ENCODE data around the gene WWOX. TPM values are rescaled to one million over a fixed set of nuclear protein-coding genes. Genes with fewer than 3 reads are reported as not detected.

The WWOX gene
- total RNA-seq, 1 donor from 2014 or later = 18.6 TPM

DNA sequence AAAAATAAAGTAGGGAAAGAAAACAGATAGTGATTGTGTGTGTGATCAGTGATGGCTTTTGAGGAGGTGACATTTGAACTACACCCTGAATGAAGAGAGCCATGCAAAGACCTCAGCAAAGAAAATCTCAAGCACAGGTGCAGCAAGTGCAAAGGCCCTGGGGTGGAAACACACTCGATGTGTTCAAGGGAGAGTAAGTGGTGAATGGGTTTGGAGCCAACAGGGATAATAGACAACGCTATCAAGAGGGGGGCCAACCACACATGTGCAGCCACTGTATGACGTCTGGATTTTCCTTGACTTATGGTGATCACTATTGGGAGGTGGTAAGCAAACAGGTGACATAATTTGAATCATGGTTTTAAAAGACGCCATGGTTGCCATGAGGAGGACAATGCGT is 564.2 kb downstream of the WWOX start:
- no peaks in the 10 kb centered on the region for H3K36me3 Mint-ChIP-seq (ENCODE audit: low read depth, unreplicated experiment)
- H3K4me1 Mint-ChIP-seq (ENCODE audit: unreplicated experiment) = peaks cover 23% of the 10 kb centered on the region
- H3K9me3 Mint-ChIP-seq (ENCODE audit: unreplicated experiment) = no peaks in the 10 kb centered on the region
- no peaks in the 10 kb centered on the region for H3K27me3 Mint-ChIP-seq (ENCODE audit: unreplicated experiment)
- no peak overlapping the region for H3K27ac Mint-ChIP-seq (ENCODE audit: unreplicated experiment)
- no peak for DNase-seq (ENCODE audit: low spot score)
- no peak overlapping the region for H3K4me3 Mint-ChIP-seq (ENCODE audit: unreplicated experiment)
- TF ChIP-seq, protein P1, sequence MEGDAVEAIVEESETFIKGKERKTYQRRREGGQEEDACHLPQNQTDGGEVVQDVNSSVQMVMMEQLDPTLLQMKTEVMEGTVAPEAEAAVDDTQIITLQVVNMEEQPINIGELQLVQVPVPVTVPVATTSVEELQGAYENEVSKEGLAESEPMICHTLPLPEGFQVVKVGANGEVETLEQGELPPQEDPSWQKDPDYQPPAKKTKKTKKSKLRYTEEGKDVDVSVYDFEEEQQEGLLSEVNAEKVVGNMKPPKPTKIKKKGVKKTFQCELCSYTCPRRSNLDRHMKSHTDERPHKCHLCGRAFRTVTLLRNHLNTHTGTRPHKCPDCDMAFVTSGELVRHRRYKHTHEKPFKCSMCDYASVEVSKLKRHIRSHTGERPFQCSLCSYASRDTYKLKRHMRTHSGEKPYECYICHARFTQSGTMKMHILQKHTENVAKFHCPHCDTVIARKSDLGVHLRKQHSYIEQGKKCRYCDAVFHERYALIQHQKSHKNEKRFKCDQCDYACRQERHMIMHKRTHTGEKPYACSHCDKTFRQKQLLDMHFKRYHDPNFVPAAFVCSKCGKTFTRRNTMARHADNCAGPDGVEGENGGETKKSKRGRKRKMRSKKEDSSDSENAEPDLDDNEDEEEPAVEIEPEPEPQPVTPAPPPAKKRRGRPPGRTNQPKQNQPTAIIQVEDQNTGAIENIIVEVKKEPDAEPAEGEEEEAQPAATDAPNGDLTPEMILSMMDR (IDR thresholded peaks at IDR 0.05; ENCODE audit: unreplicated experiment) = no peak

DNA sequence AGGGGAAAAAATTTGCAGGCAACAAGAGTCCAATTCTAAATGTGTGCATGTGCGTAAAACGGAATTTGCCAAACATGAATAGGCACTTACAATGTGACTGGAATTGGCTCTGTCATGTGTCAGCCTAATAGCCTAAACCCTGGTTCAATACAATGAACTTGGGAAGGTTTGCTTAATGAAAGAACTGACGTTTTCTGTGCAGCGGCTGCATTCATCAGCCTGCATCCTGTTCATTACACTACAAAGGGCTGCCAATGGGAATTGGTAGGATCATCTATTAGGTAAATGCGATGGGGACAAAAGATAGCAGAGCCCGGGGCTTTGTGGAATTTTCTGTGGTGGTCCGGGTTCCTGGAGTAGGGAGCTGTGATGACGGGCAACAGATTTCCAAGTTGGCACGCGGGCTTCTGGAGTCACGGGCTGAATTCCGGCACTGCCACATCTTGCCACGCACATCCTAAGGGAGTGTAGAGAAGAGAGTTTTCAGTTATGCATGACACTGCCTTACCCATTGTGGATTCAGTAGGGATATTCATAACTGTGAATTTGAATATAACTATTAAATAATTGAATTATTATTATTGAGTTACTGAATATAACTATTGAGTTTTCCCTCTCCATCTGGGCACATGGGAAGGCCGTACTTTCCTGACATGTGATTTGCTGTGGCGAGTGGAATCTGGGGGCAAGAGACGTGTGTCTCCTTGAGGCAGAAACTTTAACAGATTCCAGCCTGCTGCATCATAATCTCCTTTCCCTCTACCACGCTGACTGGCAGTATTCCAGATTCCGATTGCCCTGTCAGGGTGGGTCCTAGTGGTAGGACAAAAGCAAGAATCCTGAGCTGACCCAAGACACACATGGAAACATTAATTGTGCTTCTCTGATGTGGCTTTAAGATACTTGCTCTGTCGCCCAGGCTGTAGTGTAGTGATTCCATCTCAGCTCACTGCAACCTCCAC is 565.6 kb downstream of the WWOX start:
- DNase-seq (ENCODE audit: low spot score) = no peak
- Mint-ChIP-seq H3K9me3 (ENCODE audit: unreplicated experiment) (no peaks in the 10 kb centered on the region), H3K4me3 (ENCODE audit: unreplicated experiment) (no peak overlapping the region), H3K27ac (ENCODE audit: unreplicated experiment) (no peak overlapping the region), H3K36me3 (ENCODE audit: low read depth, unreplicated experiment) (no peaks in the 10 kb centered on the region), H3K27me3 (ENCODE audit: unreplicated experiment) (no peaks in the 10 kb centered on the region), H3K4me1 (ENCODE audit: unreplicated experiment) (peaks cover 21% of the 10 kb centered on the region)
- TF ChIP-seq, protein P1 (IDR thresholded peaks at IDR 0.05; ENCODE audit: unreplicated experiment) = no peak

DNA sequence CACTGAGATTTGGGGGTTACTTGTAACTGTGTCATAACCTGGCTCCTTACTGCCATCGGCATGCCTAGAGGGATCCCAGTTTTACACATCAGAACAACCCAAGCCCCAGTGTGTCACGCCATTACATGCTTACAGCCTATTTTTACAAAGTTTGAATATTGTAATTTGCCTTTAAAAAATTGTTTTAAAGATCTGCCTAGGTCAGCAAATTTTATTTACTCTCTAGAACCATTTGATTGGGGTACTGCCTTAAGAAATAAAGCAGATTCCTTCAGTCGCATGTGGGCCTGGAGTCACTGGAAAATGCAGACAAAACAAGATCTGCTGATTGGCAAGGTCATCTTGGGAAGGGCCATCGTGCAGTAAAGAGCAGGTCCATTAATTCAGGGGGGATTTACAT is 566.9 kb downstream of the WWOX start:
- Mint-ChIP-seq H3K27ac (ENCODE audit: unreplicated experiment) (no peak overlapping the region), H3K27me3 (ENCODE audit: unreplicated experiment) (no peaks in the 10 kb centered on the region), H3K9me3 (ENCODE audit: unreplicated experiment) (no peaks in the 10 kb centered on the region), H3K36me3 (ENCODE audit: low read depth, unreplicated experiment) (no peaks in the 10 kb centered on the region), H3K4me1 (ENCODE audit: unreplicated experiment) (peaks cover 15% of the 10 kb centered on the region), H3K4me3 (ENCODE audit: unreplicated experiment) (no peak overlapping the region)
- no peak for DNase-seq (ENCODE audit: low spot score)
- TF ChIP-seq, protein P1 (IDR thresholded peaks at IDR 0.05; ENCODE audit: unreplicated experiment) = no peak

DNA sequence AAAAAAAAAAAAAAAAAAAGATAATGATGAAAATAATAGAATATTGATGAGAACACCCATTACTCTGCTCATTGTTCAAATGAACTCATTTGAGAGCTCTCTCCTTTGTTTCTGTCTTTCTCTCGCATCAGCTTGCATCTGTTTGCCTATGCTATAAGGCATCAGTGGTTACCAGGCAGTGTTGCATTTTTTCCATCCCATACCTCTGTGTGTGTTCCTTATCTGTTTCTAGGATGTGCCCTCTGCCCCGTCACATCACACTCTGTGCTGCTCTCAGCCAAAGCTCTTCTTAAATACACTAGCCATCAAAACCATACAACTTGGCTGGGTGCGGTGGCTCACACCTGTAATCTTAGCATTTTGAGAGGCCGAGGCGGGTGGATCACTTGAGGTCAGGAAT is 568.2 kb downstream of the WWOX start:
- Mint-ChIP-seq H3K27ac (ENCODE audit: unreplicated experiment) (no peak overlapping the region), H3K4me1 (ENCODE audit: unreplicated experiment) (peaks cover 15% of the 10 kb centered on the region), H3K4me3 (ENCODE audit: unreplicated experiment) (no peak overlapping the region)

More for the DNA sequence above, 568.2 kb downstream of the WWOX start:
- TF ChIP-seq, protein P1 (IDR thresholded peaks at IDR 0.05; ENCODE audit: unreplicated experiment) = no peak
- DNase-seq (ENCODE audit: low spot score) = no peak
- H3K27me3 Mint-ChIP-seq (ENCODE audit: unreplicated experiment) = no peaks in the 10 kb centered on the region
- H3K36me3 Mint-ChIP-seq (ENCODE audit: low read depth, unreplicated experiment) = no peaks in the 10 kb centered on the region
- no peaks in the 10 kb centered on the region for H3K9me3 Mint-ChIP-seq (ENCODE audit: unreplicated experiment)
